Measurements from ENCODE around the gene RGR. TPM values are rescaled to one million over a fixed set of nuclear protein-coding genes. Genes with fewer than 3 reads are reported as not detected.

RGR gene
- polyA plus RNA-seq, 3 donors: not detected

DNA sequence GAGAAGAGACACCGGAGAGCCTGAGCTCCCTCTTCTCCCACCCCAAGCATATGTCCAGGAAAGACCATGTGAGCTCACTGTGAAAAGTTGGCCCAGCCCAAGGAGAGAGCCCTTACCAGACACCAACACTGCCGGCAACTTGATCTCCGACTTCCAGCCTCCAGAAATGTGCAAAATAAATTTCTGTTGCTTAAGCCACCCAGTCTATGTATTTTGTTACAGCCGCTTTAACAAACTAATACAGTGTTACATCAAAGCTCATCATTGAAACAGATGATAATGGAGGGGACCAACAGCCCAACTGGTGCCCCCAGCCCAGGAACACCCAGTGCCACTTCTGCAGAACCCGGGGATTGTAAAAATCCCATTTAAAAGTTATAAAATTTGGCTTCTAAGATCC, 18.9 kb downstream of the RGR start:
- Mint-ChIP-seq H3K27me3 (ENCODE audit: low read depth in 3 of 3) (peaks cover 2 to 5% (median 4%) of the 10 kb centered on the region in 3 donors), H3K36me3 (no peaks in the 10 kb centered on the region), H3K9me3 (no peaks in the 10 kb centered on the region)

DNA sequence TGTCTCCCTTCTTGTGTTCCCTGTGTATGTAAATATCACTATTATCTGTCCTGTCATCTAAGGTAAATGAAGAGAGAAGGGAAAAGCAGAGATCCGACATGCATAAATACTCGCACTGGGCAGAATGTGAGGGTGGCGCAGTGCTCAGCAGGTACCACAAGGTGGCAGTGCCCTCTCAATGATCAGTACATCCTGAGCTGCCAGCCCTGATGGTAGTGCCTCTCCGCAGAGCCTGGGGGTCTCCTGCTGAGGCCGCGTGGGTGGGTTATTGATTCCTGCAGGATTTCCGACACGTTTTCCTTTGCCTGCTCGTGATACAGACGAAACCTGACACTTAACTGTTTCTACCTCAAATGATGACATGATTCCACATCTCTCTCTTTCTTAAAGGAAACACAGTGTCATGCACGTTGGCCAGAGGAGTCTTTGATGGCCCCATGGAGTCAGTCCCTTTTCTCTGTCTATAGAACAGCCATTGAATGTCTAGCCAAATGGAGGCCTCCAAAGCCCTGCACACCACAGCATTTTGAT, 19.8 kb downstream of the RGR start:
- Histone ChIP-seq H4K20me1 (ENCODE audit: insufficient read depth, low read length) (no peaks in the 10 kb centered on the region), H3K27ac (ENCODE audit: low read depth in 1 of 2, low read length in 2 of 2) (no peak overlapping the region), H3K27me3 (ENCODE audit: control insufficient read depth in 2 of 2, insufficient read depth in 2 of 2, low read length in 2 of 2) (no peaks in the 10 kb centered on the region), H3K4me3 (replicated peaks in 1 of 3; ENCODE audit: low read depth in 2 of 3, low read length in 3 of 3) (no peak overlapping the region), H3K4me1 (ENCODE audit: control insufficient read depth in 1 of 2, insufficient read depth in 2 of 2, low read length in 2 of 2) (no peaks in the 10 kb centered on the region), H3K36me3 (replicated peaks in 1 of 2; ENCODE audit: control insufficient read depth in 1 of 2, insufficient read depth in 2 of 2, low read length in 2 of 2) (no peaks in the 10 kb centered on the region), H3K9ac (ENCODE audit: insufficient read depth, low read length, poor library complexity, severe bottlenecking) (no peak overlapping the region), H3K4me2 (replicated peaks; ENCODE audit: extremely low read depth, low read length, poor library complexity, severe bottlenecking) (no peak overlapping the region), H2AFZ (ENCODE audit: insufficient read depth, low read depth, low read length, poor library complexity, severe bottlenecking) (no peak overlapping the region), H3K79me2 (ENCODE audit: insufficient read depth, low read length) (no peaks in the 10 kb centered on the region), H3K9me3 (replicated peaks in 1 of 2; ENCODE audit: control insufficient read depth in 1 of 2, insufficient read depth in 1 of 2, low read length in 2 of 2) (no peaks in the 10 kb centered on the region)
- no peaks in the 10 kb centered on the region for H3K9me3 Mint-ChIP-seq
- 3% methylated on average over 7 of the region's 11 CpGs for WGBS (ENCODE audit: insufficient coverage)
- no peaks in the 10 kb centered on the region for H3K4me1 Mint-ChIP-seq
- intact Hi-C loops (cut with micrococcal nuclease): loop anchor here (1.0 to 2.0 kb wide), 2 partner anchors 272 to 273 kb away; no protein-coding TSS in a partner anchor
- TF ChIP-seq, protein P1, sequence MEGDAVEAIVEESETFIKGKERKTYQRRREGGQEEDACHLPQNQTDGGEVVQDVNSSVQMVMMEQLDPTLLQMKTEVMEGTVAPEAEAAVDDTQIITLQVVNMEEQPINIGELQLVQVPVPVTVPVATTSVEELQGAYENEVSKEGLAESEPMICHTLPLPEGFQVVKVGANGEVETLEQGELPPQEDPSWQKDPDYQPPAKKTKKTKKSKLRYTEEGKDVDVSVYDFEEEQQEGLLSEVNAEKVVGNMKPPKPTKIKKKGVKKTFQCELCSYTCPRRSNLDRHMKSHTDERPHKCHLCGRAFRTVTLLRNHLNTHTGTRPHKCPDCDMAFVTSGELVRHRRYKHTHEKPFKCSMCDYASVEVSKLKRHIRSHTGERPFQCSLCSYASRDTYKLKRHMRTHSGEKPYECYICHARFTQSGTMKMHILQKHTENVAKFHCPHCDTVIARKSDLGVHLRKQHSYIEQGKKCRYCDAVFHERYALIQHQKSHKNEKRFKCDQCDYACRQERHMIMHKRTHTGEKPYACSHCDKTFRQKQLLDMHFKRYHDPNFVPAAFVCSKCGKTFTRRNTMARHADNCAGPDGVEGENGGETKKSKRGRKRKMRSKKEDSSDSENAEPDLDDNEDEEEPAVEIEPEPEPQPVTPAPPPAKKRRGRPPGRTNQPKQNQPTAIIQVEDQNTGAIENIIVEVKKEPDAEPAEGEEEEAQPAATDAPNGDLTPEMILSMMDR (IDR thresholded peaks at IDR 0.05): peak; percentile 91
- H3K4me3 Mint-ChIP-seq: no peak overlapping the region
- H3K27me3 Mint-ChIP-seq (ENCODE audit: low read depth in 3 of 3): peaks cover 2 to 5% (median 4%) of the 10 kb centered on the region in 3 donors
- peak; percentile 11 to 47 (median 44) for DNase-seq
- H3K36me3 Mint-ChIP-seq: no peaks in the 10 kb centered on the region
- H3K27ac Mint-ChIP-seq: peak overlapping the region in 1 of 7 donors; percentile 2

More for the DNA sequence above, 18.9 kb downstream of the RGR start:
- intact Hi-C loops (cut with micrococcal nuclease): loop anchor here (1.0 to 2.0 kb wide), 2 partner anchors 273 to 274 kb away; no protein-coding TSS in a partner anchor
- Histone ChIP-seq H3K4me1 (ENCODE audit: control insufficient read depth in 1 of 2, insufficient read depth in 2 of 2, low read length in 2 of 2) (no peaks in the 10 kb centered on the region), H3K9ac (ENCODE audit: insufficient read depth, low read length, poor library complexity, severe bottlenecking) (no peak overlapping the region), H3K27me3 (ENCODE audit: control insufficient read depth in 2 of 2, insufficient read depth in 2 of 2, low read length in 2 of 2) (no peaks in the 10 kb centered on the region), H2AFZ (ENCODE audit: insufficient read depth, low read depth, low read length, poor library complexity, severe bottlenecking) (no peak overlapping the region), H3K4me3 (replicated peaks in 1 of 3; ENCODE audit: low read depth in 2 of 3, low read length in 3 of 3) (no peak overlapping the region), H3K36me3 (replicated peaks in 1 of 2; ENCODE audit: control insufficient read depth in 1 of 2, insufficient read depth in 2 of 2, low read length in 2 of 2) (no peaks in the 10 kb centered on the region), H3K79me2 (ENCODE audit: insufficient read depth, low read length) (no peaks in the 10 kb centered on the region), H3K4me2 (replicated peaks; ENCODE audit: extremely low read depth, low read length, poor library complexity, severe bottlenecking) (no peak overlapping the region), H4K20me1 (ENCODE audit: insufficient read depth, low read length) (no peaks in the 10 kb centered on the region), H3K27ac (ENCODE audit: low read depth in 1 of 2, low read length in 2 of 2) (no peak overlapping the region), H3K9me3 (replicated peaks in 1 of 2; ENCODE audit: control insufficient read depth in 1 of 2, insufficient read depth in 1 of 2, low read length in 2 of 2) (no peaks in the 10 kb centered on the region)
- no peak overlapping the region for H3K27ac Mint-ChIP-seq
- TF ChIP-seq, protein P1 (IDR thresholded peaks at IDR 0.05): no peak
- no peak for DNase-seq
- H3K4me1 Mint-ChIP-seq: no peaks in the 10 kb centered on the region
- WGBS (ENCODE audit: insufficient coverage): 100% methylated on average over 1 of the region's 5 CpGs
- H3K4me3 Mint-ChIP-seq: no peak overlapping the region

Measured in CD14-positive monocyte (primary cell).